Epithelial cell of esophagus (primary cell): ENCODE results near the gene AUTS2.

ENCODE experiments used
- DNase-seq: peaks from one replicate; pipeline ENCODE4 v3.0.0; 2010; ENCODE audit warnings: low read depth
- H3K4me3 ChIP-seq: 2 replicates; pipeline ENCODE4 v1.5.1; 2011; ENCODE audit warnings: mild to moderate bottlenecking, low read length, control low read depth
- TF ChIP-seq, protein P1 (sequence below): IDR thresholded peaks from 2 replicates; pipeline ENCODE4 v1.5.1; 2011; ENCODE audit warnings: low read depth, mild to moderate bottlenecking, low read length, control low read depth, inconsistent platforms; ENCODE audit not compliant: insufficient read depth; ENCODE audit errors: missing control alignments

Gene AUTS2

DNA sequence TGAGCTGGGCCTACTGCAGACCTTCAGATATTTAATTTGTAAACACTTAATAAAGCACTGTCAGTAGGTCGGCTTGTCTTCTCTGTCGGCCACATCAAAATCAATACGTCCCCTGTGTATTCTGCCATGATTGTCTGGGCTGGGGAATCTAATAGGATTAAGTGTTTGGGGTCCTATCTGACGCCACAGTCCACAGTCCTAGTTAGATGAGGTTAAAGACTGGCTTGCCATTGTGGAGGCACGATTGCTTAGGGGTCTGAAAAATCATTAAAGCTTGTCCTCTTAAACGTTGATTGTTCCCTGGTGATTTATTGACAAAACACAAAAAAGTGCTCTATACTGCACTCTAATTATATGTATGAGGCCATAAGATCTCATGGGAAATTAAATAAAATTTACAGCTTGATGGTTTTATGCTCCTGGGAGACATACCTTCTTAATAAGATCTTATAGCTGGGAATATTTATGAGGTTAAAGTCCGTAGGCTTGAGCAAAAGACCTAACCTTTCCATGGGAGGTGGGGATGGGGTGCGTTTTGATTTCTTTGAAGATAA is 883.4 kb downstream of the AUTS2 start:
- H3K4me3 ChIP-seq, result no peak overlapping the region
- TF ChIP-seq, protein P1, sequence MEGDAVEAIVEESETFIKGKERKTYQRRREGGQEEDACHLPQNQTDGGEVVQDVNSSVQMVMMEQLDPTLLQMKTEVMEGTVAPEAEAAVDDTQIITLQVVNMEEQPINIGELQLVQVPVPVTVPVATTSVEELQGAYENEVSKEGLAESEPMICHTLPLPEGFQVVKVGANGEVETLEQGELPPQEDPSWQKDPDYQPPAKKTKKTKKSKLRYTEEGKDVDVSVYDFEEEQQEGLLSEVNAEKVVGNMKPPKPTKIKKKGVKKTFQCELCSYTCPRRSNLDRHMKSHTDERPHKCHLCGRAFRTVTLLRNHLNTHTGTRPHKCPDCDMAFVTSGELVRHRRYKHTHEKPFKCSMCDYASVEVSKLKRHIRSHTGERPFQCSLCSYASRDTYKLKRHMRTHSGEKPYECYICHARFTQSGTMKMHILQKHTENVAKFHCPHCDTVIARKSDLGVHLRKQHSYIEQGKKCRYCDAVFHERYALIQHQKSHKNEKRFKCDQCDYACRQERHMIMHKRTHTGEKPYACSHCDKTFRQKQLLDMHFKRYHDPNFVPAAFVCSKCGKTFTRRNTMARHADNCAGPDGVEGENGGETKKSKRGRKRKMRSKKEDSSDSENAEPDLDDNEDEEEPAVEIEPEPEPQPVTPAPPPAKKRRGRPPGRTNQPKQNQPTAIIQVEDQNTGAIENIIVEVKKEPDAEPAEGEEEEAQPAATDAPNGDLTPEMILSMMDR, result no peak
- no peak for DNase-seq

DNA sequence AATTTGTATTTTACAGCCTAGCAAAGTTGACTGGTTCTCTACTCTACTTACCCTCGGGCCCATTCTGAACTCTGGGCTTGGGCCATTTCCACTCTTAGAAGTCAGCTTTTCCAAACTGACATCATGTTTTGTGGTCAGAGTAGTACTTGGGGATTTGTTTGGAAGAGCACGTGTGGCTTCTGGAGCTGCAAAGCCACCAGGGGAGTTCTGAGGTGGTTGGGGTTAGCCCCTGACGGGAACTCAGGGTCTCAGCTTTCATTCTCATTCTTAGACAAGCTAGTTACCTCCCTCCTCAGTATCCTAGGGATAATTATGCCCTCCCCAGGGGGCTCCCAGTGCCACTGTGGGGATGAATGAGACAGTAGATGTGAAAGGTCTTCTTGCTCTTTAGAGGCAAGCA is 886.0 kb downstream of the AUTS2 start:
- TF ChIP-seq, protein P1, result no peak
- no peak overlapping the region for H3K4me3 ChIP-seq
- no peak for DNase-seq

DNA sequence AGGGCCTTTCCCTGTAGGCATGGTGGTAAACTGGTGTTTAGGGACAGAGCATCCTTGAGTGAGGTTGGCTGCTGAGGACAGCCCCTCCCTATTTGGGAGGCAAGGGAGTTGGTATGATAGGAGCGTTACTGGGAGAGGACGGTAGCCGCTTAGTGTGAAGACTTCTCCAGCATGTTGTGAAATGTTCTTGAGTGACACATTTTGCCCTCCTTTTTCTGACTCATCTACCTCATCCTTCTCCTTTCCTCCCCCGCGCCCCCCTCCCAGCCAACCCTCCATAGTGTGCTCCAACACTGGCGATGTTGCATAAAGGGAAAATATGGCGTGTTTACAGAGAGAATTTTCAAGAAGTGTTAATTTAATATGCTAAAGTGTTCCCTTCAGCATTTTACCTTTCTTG is 888.7 kb downstream of the AUTS2 start:
- peak; percentile 45 for DNase-seq
- H3K4me3 ChIP-seq, result no peak overlapping the region
- TF ChIP-seq, protein P1, result no peak

DNA sequence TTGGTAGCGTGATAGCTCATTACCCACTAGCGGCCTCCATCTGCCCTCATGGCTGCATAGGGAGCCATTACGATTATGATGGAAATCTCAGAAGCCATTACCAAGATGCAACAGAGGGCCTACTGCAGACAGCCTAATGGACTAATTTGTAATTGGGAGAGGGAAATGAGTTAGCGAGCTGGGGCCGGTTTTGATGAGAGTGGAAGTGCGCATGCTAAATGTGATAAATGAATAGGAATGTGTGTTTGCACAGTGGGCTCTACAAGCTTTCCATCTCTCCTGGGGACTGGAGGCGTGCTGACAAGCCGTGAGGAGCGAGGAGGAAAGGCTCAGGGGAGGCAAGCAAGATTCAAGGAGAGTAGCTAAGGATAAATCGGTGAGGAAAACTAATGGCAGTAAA is 889.2 kb downstream of the AUTS2 start:
- no peak for DNase-seq
- no peak overlapping the region for H3K4me3 ChIP-seq
- TF ChIP-seq, protein P1, result no peak

DNA sequence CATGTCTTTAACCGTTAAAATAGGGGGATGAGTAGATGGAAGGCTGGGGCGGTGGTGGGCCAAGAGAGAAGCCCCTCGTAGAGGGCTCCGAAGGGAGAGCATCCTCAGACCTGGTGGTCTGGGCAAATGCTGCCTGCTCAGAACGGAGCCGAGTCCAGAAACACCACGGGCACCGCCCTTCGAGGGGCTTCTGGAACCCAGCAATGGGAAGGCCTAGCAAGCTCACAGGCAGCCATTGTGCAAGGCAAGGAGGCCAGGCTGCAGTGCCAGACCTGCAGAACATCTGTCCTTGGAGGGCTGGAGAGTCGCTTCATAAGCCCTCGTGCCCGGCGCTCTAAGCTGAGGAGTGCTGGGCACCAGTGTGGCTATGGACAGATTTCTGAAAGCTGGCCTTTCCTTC is 889.6 kb downstream of the AUTS2 start:
- DNase-seq, result no peak
- TF ChIP-seq, protein P1, result no peak

DNA sequence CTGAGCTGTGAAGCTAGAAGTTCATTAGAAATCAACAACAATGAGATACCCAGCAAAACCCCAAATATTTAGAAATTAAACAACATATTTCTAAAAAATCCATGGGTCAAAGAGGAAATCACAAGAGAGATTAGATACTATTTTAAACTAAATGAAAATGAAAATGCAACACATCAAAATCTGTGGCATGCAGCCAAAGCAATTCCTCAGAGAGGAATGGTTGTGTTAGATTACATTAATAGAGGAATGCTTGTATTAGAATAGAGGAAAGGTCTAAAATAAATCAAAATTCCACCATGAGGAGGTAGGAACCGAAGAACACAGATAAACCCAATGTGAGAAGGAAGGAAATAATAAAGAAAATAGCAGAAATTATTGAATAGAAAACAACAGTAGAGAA is 891.5 kb downstream of the AUTS2 start:
- TF ChIP-seq, protein P1, result no peak
- H3K4me3 ChIP-seq, result no peak overlapping the region
- DNase-seq, result no peak

More for the DNA sequence above, 889.6 kb downstream of the AUTS2 start:
- H3K4me3 ChIP-seq, result no peak overlapping the region

DNA sequence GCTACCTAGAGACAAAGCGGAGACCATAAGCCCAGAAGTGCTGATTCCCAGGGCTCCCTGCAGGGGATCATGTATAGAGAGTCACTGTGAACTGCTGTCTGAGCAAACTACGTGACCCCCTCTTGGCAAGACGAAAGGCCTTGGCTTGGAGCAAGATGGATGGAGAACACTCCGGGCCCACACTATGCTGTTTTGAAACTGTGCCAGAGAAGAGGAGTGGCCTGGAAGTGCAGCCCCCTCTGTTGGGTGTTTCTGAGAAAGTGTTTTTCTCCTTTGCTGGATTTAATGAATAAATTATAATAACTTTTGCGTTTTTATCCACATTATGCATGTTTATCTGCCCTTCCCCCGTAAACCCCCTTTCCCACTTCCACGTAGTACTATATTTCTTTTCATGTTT is 894.4 kb downstream of the AUTS2 start:
- no peak for DNase-seq
- TF ChIP-seq, protein P1, result no peak
- H3K4me3 ChIP-seq, result no peak overlapping the region
